GM10248 (cell line): ENCODE data around the gene REEP1.
A peak's percentile ranks its signal among the peaks of the same experiment; 100 is the strongest.

ENCODE experiments used
- CTCF ChIA-PET: fragments of 300-600 bp; sonication (Branson Sonifier 250); formaldehyde crosslinking; extraction: SDS; loops from one replicate; lab custom pipeline; 2021; ENCODE audit warnings: antibody characterized with exemption; lab: Yijun Ruan, JAX
- POLR2A ChIA-PET: fragments of 350-650 bp; sonication (Branson Sonifier 250); formaldehyde crosslinking; extraction: SDS; loops from one replicate; lab custom pipeline; 2020; ENCODE audit warnings: antibody characterized with exemption; lab: Yijun Ruan, JAX
- DNase-seq: peaks from one replicate; pipeline ENCODE4 v3.0.0; 2012; ENCODE audit errors: extremely low spot score
- CTCF ChIP-seq: IDR thresholded peaks from 2 replicates; pipeline ENCODE4 v1.5.1; 2012; ENCODE audit warnings: mild to moderate bottlenecking, low read depth; ENCODE audit errors: extremely low read depth, missing control alignments, control extremely low read depth

The REEP1 gene, protein sequence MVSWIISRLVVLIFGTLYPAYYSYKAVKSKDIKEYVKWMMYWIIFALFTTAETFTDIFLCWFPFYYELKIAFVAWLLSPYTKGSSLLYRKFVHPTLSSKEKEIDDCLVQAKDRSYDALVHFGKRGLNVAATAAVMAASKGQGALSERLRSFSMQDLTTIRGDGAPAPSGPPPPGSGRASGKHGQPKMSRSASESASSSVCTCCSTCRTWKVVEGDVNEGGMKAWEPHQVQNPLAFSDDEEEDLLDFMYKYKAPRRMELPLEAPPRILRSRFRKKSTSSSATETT

GRCh38 chr2:86337244-86337835 is at the start of gene REEP1:
TSS of gene REEP1 (minus strand) at chr2:86337626. CDS start at chr2:86337510, 116 bp downstream.
- ChIA-PET CTCF (interaction anchor here (1.0 to 1.3 kb wide), 3 partner anchors 10 to 52 kb away, joined by 3 read pairs; no protein-coding TSS in a partner anchor), POLR2A (no interaction called here)
- peak; percentile 34 for DNase-seq

GRCh38 chr2:86383844-86384243 is 46.4 kb upstream of the REEP1 start:
- POLR2A ChIA-PET = no interaction called here
- DNase-seq = no peak
- no peak for TF ChIP-seq CTCF
- CTCF ChIA-PET = interaction anchor here (1.0 kb wide), 1 partner anchor 24 kb away, joined by 4 read pairs; no protein-coding TSS in a partner anchor

More at GRCh38 chr2:86337244-86337835, at the start of gene REEP1:
- no peak for TF ChIP-seq CTCF

- no peak for DNase-seq
- CTCF ChIA-PET = interaction anchor here (1.2 kb wide), 1 partner anchor 10 kb away, joined by 4 read pairs; no protein-coding TSS in a partner anchor
- POLR2A ChIA-PET = no interaction called here
- no peak for TF ChIP-seq CTCF
Observed at GRCh38 chr2:86382698-86383097, 45.3 kb upstream of the REEP1 start.

GRCh38 chr2:86382108-86382507 is 44.7 kb upstream of the REEP1 start:
- TF ChIP-seq CTCF = no peak
- CTCF ChIA-PET = interaction anchor here (1.2 kb wide), 1 partner anchor 9 kb away, joined by 4 read pairs; no protein-coding TSS in a partner anchor
- no peak for DNase-seq
- POLR2A ChIA-PET = no interaction called here

DNA sequence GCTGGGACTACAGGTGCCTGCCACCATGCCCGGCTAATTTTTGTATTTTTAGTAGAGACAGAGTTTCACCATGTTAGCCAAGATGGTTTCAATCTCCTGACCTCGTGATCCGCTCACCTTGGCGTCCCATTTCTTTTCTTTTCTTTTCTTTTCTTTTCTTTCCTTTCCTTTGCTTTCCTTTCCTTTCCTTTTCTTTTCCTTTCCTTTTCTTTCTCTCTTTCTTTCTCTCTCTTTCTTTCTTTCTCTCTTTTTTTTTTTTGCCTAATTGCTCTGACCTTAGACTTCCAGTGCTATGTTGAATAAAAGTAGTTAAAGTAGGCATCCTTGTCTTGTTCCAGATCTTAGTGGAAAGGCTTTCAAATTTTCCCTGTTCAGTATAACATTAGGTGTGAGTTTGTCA is 41.0 kb upstream of the REEP1 start:
- TF ChIP-seq CTCF = no peak
- DNase-seq = no peak
- POLR2A ChIA-PET = no interaction called here
- CTCF ChIA-PET = no interaction called here

GRCh38 chr2:86375623-86376022 is 38.2 kb upstream of the REEP1 start:
- CTCF ChIA-PET = no interaction called here
- POLR2A ChIA-PET = no interaction called here
- TF ChIP-seq CTCF = no peak
- DNase-seq = no peak
